Thoracic aorta (tissue), 2 donors: ENCODE results near the gene NEDD4. TPM values are rescaled to one million over a fixed set of nuclear protein-coding genes. Genes with fewer than 3 reads are reported as not detected.
"Not testable (repeated sequence)": the region's sequence is repeated elsewhere in the genome, so short reads cannot be mapped to it uniquely, and the experiment has no call there.

Source experiments
- ATAC-seq: fragments of 150-250 bp; one replicate; pipeline ENCODE4 v1.8.0; 2017; ENCODE audit warnings: low read depth; ENCODE audit not compliant: insufficient number of reproducible peaks, low FRiP score
- DNase-seq: peaks from one replicate; pipeline ENCODE4 v3.0.0-alpha.2; 2020; ENCODE audit warnings: low spot score
- H3K27ac ChIP-seq, 2 donors: fragments of 200-600 bp; sonication (generic); 1 replicate in 1 of 2; 2 replicates in 1 of 2; pipeline ENCODE4 v1.5.1; 2016; ENCODE audit warnings: mild to moderate bottlenecking in 2 of 2, moderate library complexity in 2 of 2
- H3K27me3 ChIP-seq: fragments of 200-600 bp; sonication (generic); replicated peaks from 2 replicates; pipeline ENCODE4 v1.6.0; 2016; ENCODE audit warnings: mild to moderate bottlenecking; ENCODE audit not compliant: insufficient read depth
- H3K36me3 ChIP-seq: fragments of 200-600 bp; sonication (generic); one replicate; pipeline ENCODE4 v1.5.1; 2016
- H3K4me1 ChIP-seq, 2 donors: fragments of 200-600 bp; sonication (generic); 1 replicate in 1 of 2; 2 replicates in 1 of 2; pipeline versions ENCODE4 v1.5.1 to v1.6.0; 2016; ENCODE audit warnings: low read depth in 2 of 2, mild to moderate bottlenecking in 1 of 2; ENCODE audit not compliant: control insufficient read depth in 1 of 2
- H3K4me3 ChIP-seq: fragments of 200-600 bp; sonication (generic); 2 replicates; pipeline ENCODE4 v1.5.1; 2016; ENCODE audit warnings: mild to moderate bottlenecking
- H3K9me3 ChIP-seq: fragments of 200-600 bp; sonication (generic); 2 replicates; pipeline ENCODE4 v1.5.1; 2016
- CTCF ChIP-seq: fragments of 200-600 bp; sonication (generic); IDR thresholded peaks from one replicate; pipeline ENCODE4 v1.5.1; 2019; ENCODE audit warnings: antibody characterized with exemption
- total RNA-seq, 2 donors: library from RNA; depleted of rRNA; stranded (reverse); fragments of >200 nt; gene quantifications; one replicate each; pipeline versions ENCODE4 v1.1.0 to v1.2.3, GENCODE V29; 2016

Gene NEDD4
- total RNA-seq, 2 donors from 2014 or later, result 25.3 to 27.4 TPM

- Histone ChIP-seq H3K27me3 (no peaks in the 10 kb centered on the region), H3K4me3 (no peak overlapping the region), H3K4me1 (no peaks in the 10 kb centered on the region), H3K36me3 (peaks cover 12% of the 10 kb centered on the region), H3K27ac (no peak overlapping the region), H3K9me3 (no peaks in the 10 kb centered on the region)
- no peak for ATAC-seq
- no peak for DNase-seq
- TF ChIP-seq CTCF, result no peak
Observed at GRCh38 chr15:55859681-55860080, 133.7 kb downstream of the NEDD4 start.

- ATAC-seq, result no peak
- H3K27ac ChIP-seq, result no peak overlapping the region
Observed at GRCh38 chr15:55858661-55859060, 134.8 kb downstream of the NEDD4 start.

GRCh38 chr15:55856506-55857164, 136.8 kb downstream of the NEDD4 start:
- no peak for ATAC-seq
- H3K36me3 ChIP-seq, result peaks cover 16% of the 10 kb centered on the region
- TF ChIP-seq CTCF, result no peak

More at GRCh38 chr15:55858661-55859060, 134.8 kb downstream of the NEDD4 start:
- no peak for DNase-seq
- TF ChIP-seq CTCF, result no peak
- H3K36me3 ChIP-seq, result peaks cover 12% of the 10 kb centered on the region
- H3K4me1 ChIP-seq, result no peaks in the 10 kb centered on the region
- no peaks in the 10 kb centered on the region for H3K27me3 ChIP-seq
- no peaks in the 10 kb centered on the region for H3K9me3 ChIP-seq
- H3K4me3 ChIP-seq, result no peak overlapping the region

GRCh38 chr15:55853134-55853533, 140.3 kb downstream of the NEDD4 start:
- H3K27ac ChIP-seq, result no peak overlapping the region
- no peaks in the 10 kb centered on the region for H3K9me3 ChIP-seq
- ATAC-seq, result no peak
- H3K27me3 ChIP-seq, result no peaks in the 10 kb centered on the region
- H3K36me3 ChIP-seq, result peaks cover 16% of the 10 kb centered on the region
- H3K4me3 ChIP-seq, result no peak overlapping the region
- no peak for DNase-seq
- TF ChIP-seq CTCF, result no peak
- no peaks in the 10 kb centered on the region for H3K4me1 ChIP-seq

More at GRCh38 chr15:55856506-55857164, 136.8 kb downstream of the NEDD4 start:
- Histone ChIP-seq H3K27ac (no peak overlapping the region), H3K4me3 (no peak overlapping the region), H3K4me1 (no peaks in the 10 kb centered on the region), H3K27me3 (no peaks in the 10 kb centered on the region), H3K9me3 (no peaks in the 10 kb centered on the region)
- DNase-seq, result no peak

GRCh38 chr15:55846116-55846707, 147.2 kb downstream of the NEDD4 start:
- no peak for ATAC-seq
- peaks cover 16% of the 10 kb centered on the region for H3K36me3 ChIP-seq
- DNase-seq, result peak; percentile 3
- no peaks in the 10 kb centered on the region for H3K9me3 ChIP-seq
- no peaks in the 10 kb centered on the region for H3K4me1 ChIP-seq
- H3K4me3 ChIP-seq, result no peak overlapping the region
- H3K27ac ChIP-seq, result no peak overlapping the region
- TF ChIP-seq CTCF, result peak; percentile 85
- no peaks in the 10 kb centered on the region for H3K27me3 ChIP-seq

GRCh38 chr15:55842897-55843296, 150.5 kb downstream of the NEDD4 start:
- H3K4me1 ChIP-seq, H3K4me3 ChIP-seq, H3K27ac ChIP-seq, DNase-seq, ATAC-seq, H3K27me3 ChIP-seq, H3K9me3 ChIP-seq: not testable (repeated sequence)
- peaks cover 13% of the 10 kb centered on the region for H3K36me3 ChIP-seq
